HCT116 (cell line): ENCODE data around the gene IQCC. TPM values are rescaled to one million over a fixed set of nuclear protein-coding genes. Genes with fewer than 3 reads are reported as not detected.

ENCODE experiments used
- ATAC-seq: fragments of 200-7000 bp; cut with Tn5 transposase; 2 replicates; pipeline ENCODE4 v1.9.1; 2020; ENCODE audit warnings: mild to moderate bottlenecking, moderate library complexity
- BruUV-seq: library from RNA; stranded (reverse); fragments of 400-500 nt; replicated peaks from 2 replicates; lab custom pipeline; 2021; lab: Mats Ljungman, UMichigan
- CTCF ChIA-PET: fragments of 300-600 bp; sonication (Branson Sonifier 250); formaldehyde crosslinking; loops from one replicate; lab custom pipeline; 2021; ENCODE audit warnings: antibody characterized with exemption; lab: Charles Lee
- POLR2A ChIA-PET: fragments of 300-600, 350-600 bp; sonication (Branson Sonifier 250); formaldehyde crosslinking; loops from one replicate; lab custom pipeline; 2021; ENCODE audit warnings: antibody characterized with exemption; lab: Charles Lee
- RAD21 ChIA-PET, 2 experiments: fragments of 300-600 bp; sonication (Branson Sonifier 250); formaldehyde crosslinking; loops; one replicate each; lab custom pipeline; 2023; ENCODE audit warnings: low total read pairs in 2 of 2; ENCODE audit not compliant: uncharacterized antibody in 2 of 2, unreplicated experiment in 2 of 2, low non-redundant PET in 1 of 2; lab: Charles Lee
- DNase-seq: peaks from one replicate; pipeline ENCODE4 v3.0.0-alpha.2; 2010; ENCODE audit warnings: low read depth, low spot score
- H2AFZ ChIP-seq: fragments of 200-600 bp; shearing (Covaris generic), sonication (generic); 2 replicates; pipeline ENCODE4 v1.6.1; 2017; ENCODE audit warnings: low read depth, mixed run types, mixed read lengths, antibody characterized with exemption, low read length; ENCODE audit not compliant: poor library complexity, severe bottlenecking
- H3K27ac ChIP-seq: 2 replicates; pipeline ENCODE4 v1.5.1; 2012; ENCODE audit warnings: low read depth, low read length
- H3K27me3 ChIP-seq: fragments of 200-600 bp; sonication (generic); 2 replicates; pipeline ENCODE4 v1.6.1; 2016; ENCODE audit warnings: mixed run types, low read length, mixed read lengths; ENCODE audit not compliant: insufficient read depth
- H3K36me3 ChIP-seq, 2 experiments: fragments of 200-500 bp in 1 of 2; fragments of 200-600 bp in 1 of 2; sonication (Bioruptor generic) in 1 of 2; sonication (generic) in 1 of 2; 2 replicates each; pipeline versions ENCODE4 v1.5.1 to v1.6.1; 2014 to 2016; ENCODE audit warnings: low read length in 2 of 2, inconsistent platforms in 1 of 2, mixed read lengths in 1 of 2, mixed run types in 1 of 2; ENCODE audit not compliant: insufficient read depth in 2 of 2, control insufficient read depth in 1 of 2
- H3K4me1 ChIP-seq, 2 experiments: fragments of 200-600 bp in 1 of 2; sonication (generic) in 1 of 2; 2 replicates each; pipeline versions ENCODE4 v1.5.1 to v1.6.1; 2012 to 2017; ENCODE audit warnings: low read length in 2 of 2, inconsistent platforms in 1 of 2, mild to moderate bottlenecking in 1 of 2, mixed read lengths in 1 of 2, mixed run types in 1 of 2, moderate library complexity in 1 of 2; ENCODE audit not compliant: insufficient read depth in 2 of 2, control insufficient read depth in 1 of 2
- H3K4me2 ChIP-seq: fragments of 200-600 bp; sonication (generic); 2 replicates; pipeline ENCODE4 v1.6.1; 2017; ENCODE audit warnings: mixed run types, low read length, mixed read lengths
- H3K4me3 ChIP-seq, 2 experiments: fragments of 200-600 bp in 1 of 2; sonication (generic) in 1 of 2; replicated peaks in 1 of 2; 2 replicates each; pipeline ENCODE4 v1.5.1; 2011 to 2016; ENCODE audit warnings: low read length in 2 of 2, control low read depth in 1 of 2, low read depth in 1 of 2, mild to moderate bottlenecking in 1 of 2, mixed read lengths in 1 of 2, mixed run types in 1 of 2
- H3K79me2 ChIP-seq: fragments of 200-600 bp; sonication (generic); 2 replicates; pipeline ENCODE4 v1.6.1; 2017; ENCODE audit warnings: mild to moderate bottlenecking, mixed run types, low read length, moderate library complexity, mixed read lengths; ENCODE audit not compliant: insufficient read depth
- H3K9ac ChIP-seq: fragments of 200-600 bp; sonication (generic); 2 replicates; pipeline ENCODE4 v1.6.1; 2016; ENCODE audit warnings: low read length, mixed read lengths
- H3K9me2 ChIP-seq: fragments of 200-600 bp; sonication (generic), shearing (Covaris generic); 2 replicates; pipeline ENCODE4 v1.6.1; 2017; ENCODE audit warnings: mixed run types, mild to moderate bottlenecking, moderate library complexity; ENCODE audit not compliant: insufficient read depth
- H3K9me3 ChIP-seq, 2 experiments: fragments of 200-500 bp in 1 of 2; fragments of 200-600 bp in 1 of 2; sonication (Bioruptor generic) in 1 of 2; sonication (generic) in 1 of 2; 2 replicates each; pipeline ENCODE4 v1.6.1; 2014 to 2017; ENCODE audit warnings: low read length in 2 of 2, mixed read lengths in 2 of 2, inconsistent platforms in 1 of 2, low read depth in 1 of 2, mild to moderate bottlenecking in 1 of 2, mixed run types in 1 of 2, moderate library complexity in 1 of 2; ENCODE audit not compliant: control insufficient read depth in 1 of 2, insufficient read depth in 1 of 2
- H4K20me1 ChIP-seq: fragments of 200-600 bp; sonication (generic), shearing (Covaris generic); 2 replicates; pipeline ENCODE4 v1.6.1; 2017; ENCODE audit warnings: mixed run types, mild to moderate bottlenecking, moderate library complexity; ENCODE audit not compliant: insufficient read depth
- CBX3 ChIP-seq: IDR thresholded peaks from 2 replicates; pipeline ENCODE4 v1.6.1; 2012; ENCODE audit warnings: low read depth
- CEBPB ChIP-seq: IDR thresholded peaks from 2 replicates; pipeline ENCODE4 v1.6.1; 2012; ENCODE audit warnings: low read depth
- EGR1 ChIP-seq: IDR thresholded peaks from 2 replicates; pipeline ENCODE4 v1.6.1; 2012; ENCODE audit warnings: low read depth
- EZH2 ChIP-seq: fragments of 200-600 bp; sonication (generic); IDR thresholded peaks from 2 replicates; pipeline ENCODE4 v1.6.1; 2017; ENCODE audit warnings: antibody characterized with exemption, mixed run types
- FOSL1 ChIP-seq: IDR thresholded peaks from 2 replicates; pipeline ENCODE4 v1.6.1; 2012; ENCODE audit warnings: low read depth
- JUND ChIP-seq: IDR thresholded peaks from 2 replicates; pipeline ENCODE4 v1.6.1; 2012
- POLR2AphosphoS5 ChIP-seq: IDR thresholded peaks from 2 replicates; pipeline ENCODE4 v1.6.1; 2011; ENCODE audit warnings: mild to moderate bottlenecking, low read depth, low read length, moderate library complexity
- RAD21 ChIP-seq: IDR thresholded peaks from 2 replicates; pipeline ENCODE4 v1.6.1; 2012; ENCODE audit warnings: low read depth, mild to moderate bottlenecking
- SP1 ChIP-seq: IDR thresholded peaks from 2 replicates; pipeline ENCODE4 v1.6.1; 2012; ENCODE audit warnings: low read depth
- SRF ChIP-seq: IDR thresholded peaks from 2 replicates; pipeline ENCODE4 v1.6.1; 2012; ENCODE audit warnings: low read depth
- YY1 ChIP-seq: IDR thresholded peaks from 2 replicates; pipeline ENCODE4 v1.6.1; 2011; ENCODE audit warnings: low read length, low read depth, moderate library complexity, mild to moderate bottlenecking; ENCODE audit not compliant: insufficient replicate concordance; ENCODE audit errors: extremely low read depth
- intact Hi-C: fragments of 100-400 bp; cut with micrococcal nuclease; formaldehyde crosslinking; loops from 2 replicates; pipeline ENCODE4 v1.10.0; 2022
- total RNA-seq: library from RNA; stranded (reverse); gene quantifications from one replicate; pipeline ENCODE4 v1.2.1, GENCODE V29; 2021; ENCODE audit not compliant: unreplicated experiment
- TF ChIP-seq, protein P1 (sequence below): IDR thresholded peaks from 2 replicates; pipeline ENCODE4 v1.6.1; 2012
- TF ChIP-seq, protein P2 (sequence below): IDR thresholded peaks from 2 replicates; pipeline ENCODE4 v1.6.1; 2012

The IQCC gene
- total RNA-seq, 1 experiment from 2014 or later: 4.7 TPM

DNA sequence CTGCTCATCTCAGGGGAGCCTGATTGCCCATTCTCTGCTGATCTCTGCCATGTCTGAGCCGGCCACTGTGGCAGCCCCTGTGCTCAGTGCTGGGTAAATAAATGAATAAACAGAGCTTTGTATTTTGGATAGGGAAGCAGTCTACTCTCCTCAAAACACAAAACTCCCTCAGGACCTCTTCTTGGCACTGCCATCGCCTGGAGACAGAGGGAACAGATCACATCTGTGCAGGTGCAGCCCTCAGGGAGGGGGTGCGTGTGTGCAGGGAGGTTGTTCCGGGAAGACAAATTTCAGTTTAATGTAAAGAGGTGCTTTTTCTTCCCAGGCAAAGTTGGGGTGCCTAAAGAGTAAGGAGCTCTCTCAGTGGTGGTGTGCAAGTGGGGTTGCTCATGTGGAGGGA, 33.9 kb downstream of the IQCC start:
- no peak overlapping the region for H2AFZ ChIP-seq
- H3K9me2 ChIP-seq: no peaks in the 10 kb centered on the region
- no peaks in the 10 kb centered on the region for H4K20me1 ChIP-seq
- ChIA-PET POLR2A (interaction anchor here (1.9 kb wide), 1 partner anchor 155 kb away, joined by 5 read pairs; the partner anchor contains the start of gene BSDC1), CTCF (interaction anchor here (1.6 kb wide), 1 partner anchor 9 kb away, joined by 3 read pairs; no protein-coding TSS in a partner anchor), RAD21 (no interaction called here)
- no peak overlapping the region for H3K4me2 ChIP-seq
- H3K4me1 ChIP-seq: peaks cover 20 to 45% of the 10 kb centered on the region in 2 experiments
- H3K9ac ChIP-seq: no peak overlapping the region
- no peak overlapping the region for H3K4me3 ChIP-seq
- ATAC-seq: no peak
- TF ChIP-seq, protein P1, sequence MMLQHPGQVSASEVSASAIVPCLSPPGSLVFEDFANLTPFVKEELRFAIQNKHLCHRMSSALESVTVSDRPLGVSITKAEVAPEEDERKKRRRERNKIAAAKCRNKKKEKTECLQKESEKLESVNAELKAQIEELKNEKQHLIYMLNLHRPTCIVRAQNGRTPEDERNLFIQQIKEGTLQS: no peak
- no peaks in the 10 kb centered on the region for H3K36me3 ChIP-seq
- peak overlapping the region; percentile 87; the same call in 1 of the 2 replicates for H3K27ac ChIP-seq
- H3K27me3 ChIP-seq: no peaks in the 10 kb centered on the region
- H3K9me3 ChIP-seq: no peaks in the 10 kb centered on the region
- BruUV-seq: TSS peak; percentile 35
- intact Hi-C loops: no loop called here
- H3K79me2 ChIP-seq: no peaks in the 10 kb centered on the region
- no peak for DNase-seq

DNA sequence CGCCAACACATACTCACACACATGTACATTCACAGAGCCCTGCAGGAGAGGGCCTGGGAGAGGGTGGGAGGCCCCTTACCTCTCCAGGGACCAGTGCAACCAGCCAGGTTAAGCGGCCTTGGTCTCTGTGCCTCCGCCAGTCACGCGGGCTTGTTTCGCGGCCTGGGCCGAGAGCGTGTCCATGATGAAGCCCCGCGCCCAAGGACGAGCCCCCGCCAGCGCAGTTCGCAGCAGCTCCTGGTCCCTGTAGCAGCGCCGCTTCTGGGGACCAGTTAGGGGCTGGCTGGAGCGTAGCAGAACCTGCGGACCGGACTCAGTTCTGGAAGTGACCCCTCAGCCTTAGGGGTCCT, 34.3 kb downstream of the IQCC start:
- TF ChIP-seq SP1 (no peak), YY1 (no peak), POLR2AphosphoS5 (no peak), CEBPB (no peak), RAD21 (no peak), SRF (no peak), FOSL1 (no peak), EGR1 (no peak), JUND (no peak), CBX3 (no peak), EZH2 (no peak)
- TF ChIP-seq, protein P2, sequence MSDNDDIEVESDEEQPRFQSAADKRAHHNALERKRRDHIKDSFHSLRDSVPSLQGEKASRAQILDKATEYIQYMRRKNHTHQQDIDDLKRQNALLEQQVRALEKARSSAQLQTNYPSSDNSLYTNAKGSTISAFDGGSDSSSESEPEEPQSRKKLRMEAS: no peak
- TF ChIP-seq, protein P1: no peak
- ChIA-PET CTCF (interaction anchor here (1.1 kb wide), 1 partner anchor 9 kb away, joined by 3 read pairs; no protein-coding TSS in a partner anchor), RAD21 (no interaction called here), POLR2A (interaction anchor here (0.8 to 2.1 kb wide), 4 partner anchors 15 to 155 kb away, joined by 3 to 8 read pairs (median 4); partner anchors contain the start of genes BSDC1 and HDAC1)
- Histone ChIP-seq H2AFZ (no peak overlapping the region), H3K79me2 (no peaks in the 10 kb centered on the region), H3K4me2 (peak overlapping the region; percentile 94), H4K20me1 (no peaks in the 10 kb centered on the region), H3K4me1 (peaks cover 20 to 45% of the 10 kb centered on the region in 2 experiments), H3K4me3 (peak overlapping the region; percentile 62 to 72; a peak in 3 of 4 replicates), H3K9me3 (no peaks in the 10 kb centered on the region), H3K27ac (peak overlapping the region; percentile 87), H3K27me3 (no peaks in the 10 kb centered on the region), H3K9me2 (no peaks in the 10 kb centered on the region), H3K9ac (peak overlapping the region; percentile 60), H3K36me3 (no peaks in the 10 kb centered on the region)
- no TSS peak for BruUV-seq
- ATAC-seq (no peak), DNase-seq (no peak)
- intact Hi-C loops: no loop called here
